Kidney (tissue), 14 donors: ENCODE data around the gene HOXA7. TPM values are rescaled to one million over a fixed set of nuclear protein-coding genes. Genes with fewer than 3 reads are reported as not detected.

Experiments
- DNase-seq, 5 donors: peaks; one replicate each; pipeline ENCODE4 v3.0.0-alpha.2; 2013 to 2020
- FAIRE-seq: peaks from 2 replicates; lab custom pipeline; 2012; peaks lifted over from hg19 to GRCh38; lab: Jason Lieb, UNC
- H3K27ac ChIP-seq, 2 donors: one replicate each; pipeline ENCODE4 v1.7.0; 2013; ENCODE audit warnings: low read depth in 2 of 2, low read length in 2 of 2, inconsistent platforms in 1 of 2
- H3K27me3 ChIP-seq: one replicate; pipeline ENCODE4 v1.7.1; 2013; ENCODE audit warnings: low read length, inconsistent platforms; ENCODE audit not compliant: control insufficient read depth, insufficient read depth
- H3K36me3 ChIP-seq, 3 donors: one replicate each; pipeline versions ENCODE4 v1.7.0 to v1.7.1; 2013; ENCODE audit warnings: low read length in 3 of 3, control low read depth in 1 of 3, inconsistent platforms in 1 of 3; ENCODE audit not compliant: insufficient read depth in 3 of 3, control insufficient read depth in 2 of 3
- H3K4me1 ChIP-seq, 3 donors: one replicate each; pipeline versions ENCODE4 v1.7.0 to v1.7.1; 2013; ENCODE audit warnings: low read length in 3 of 3, inconsistent platforms in 1 of 3, low read depth in 1 of 3; ENCODE audit not compliant: control insufficient read depth in 2 of 3, insufficient read depth in 2 of 3
- H3K4me3 ChIP-seq, 3 donors: one replicate each; pipeline versions ENCODE4 v1.7.0 to v1.8.1; 2013; ENCODE audit warnings: low read length in 3 of 3, control low read depth in 1 of 3, inconsistent platforms in 1 of 3
- H3K9ac ChIP-seq, 3 donors: one replicate each; pipeline versions ENCODE4 v1.7.0 to v1.7.1; 2013; ENCODE audit warnings: low read length in 3 of 3, control low read depth in 1 of 3, inconsistent platforms in 1 of 3
- H3K9me3 ChIP-seq, 3 donors: one replicate each; pipeline versions ENCODE4 v1.7.0 to v1.7.1; 2013; ENCODE audit warnings: low read length in 3 of 3, control low read depth in 1 of 3, inconsistent platforms in 1 of 3; ENCODE audit not compliant: control insufficient read depth in 2 of 3, insufficient read depth in 1 of 3
- intact Hi-C: fragments of 100-400 bp; cut with DNase I; formaldehyde crosslinking; loops from one replicate; pipeline ENCODE4 v1.11.1; 2022
- polyA plus RNA-seq: library from polyadenylated mRNA; stranded (reverse); fragments of 350-450 nt; fragmentation: Illumina TruSeq; extraction: RNeasy Lipid Tissue Mini Kit (QIAGEN cat#74804); gene quantifications from one replicate; pipeline ENCODE4 v1.2.3, GENCODE V29; 2014; ENCODE audit warnings: low read depth, low replicate concordance; ENCODE audit not compliant: insufficient read depth
- total RNA-seq: library from RNA; stranded (reverse); fragmentation: NEBNext Ultra II Directional; extraction: Animal tissue kit (Norgen Biotek cat#: 25700); gene quantifications from one replicate; pipeline ENCODE4 v1.2.1, GENCODE V29; 2021
- TF ChIP-seq, protein P1 (sequence below): IDR thresholded peaks from 3 replicates; pipeline ENCODE4 v1.5.1; 2012; ENCODE audit warnings: mild to moderate bottlenecking, moderate library complexity, borderline replicate concordance; ENCODE audit not compliant: insufficient read depth; ENCODE audit errors: extremely low read depth
- donor health status: control.
- donor health status: control.
- donor health status: control.
- donor health status: control.
- donor health status: control.
- donor health status: DM: yes; HTN: yes; CAD: no.
- donor health status: Normal renal cell carcinoma (clear cell type).

Gene HOXA7
- total and polyA plus RNA-seq, 2 donors from 2014 or later = 23.8 to 31.3 TPM

GRCh38 chr7:27141923-27142579 is 14.4 kb downstream of the HOXA7 start:
- intact Hi-C loops = no loop called here
- H3K9ac ChIP-seq = peak overlapping the region; percentile 62 to 97 (median 94)

GRCh38 chr7:27141137-27141922 is 15.1 kb downstream of the HOXA7 start:
- DNase-seq (peak in 3 of 5 donors; percentile 25 to 58 (median 39)), FAIRE-seq (no peak)
- peak overlapping the region; percentile 97 for H3K27ac ChIP-seq
- peak overlapping the region; percentile 64 to 89 (median 75) for H3K4me3 ChIP-seq
- peak overlapping the region; percentile 61 to 97 (median 68) for H3K9ac ChIP-seq
- no peaks in the 10 kb centered on the region for H3K27me3 ChIP-seq
- H3K4me1 ChIP-seq = peaks cover 4 to 22% (median 10%) of the 10 kb centered on the region in 3 donors
- peaks cover 2 to 16% (median 7%) of the 10 kb centered on the region in 3 donors for H3K36me3 ChIP-seq
- TF ChIP-seq, protein P1, sequence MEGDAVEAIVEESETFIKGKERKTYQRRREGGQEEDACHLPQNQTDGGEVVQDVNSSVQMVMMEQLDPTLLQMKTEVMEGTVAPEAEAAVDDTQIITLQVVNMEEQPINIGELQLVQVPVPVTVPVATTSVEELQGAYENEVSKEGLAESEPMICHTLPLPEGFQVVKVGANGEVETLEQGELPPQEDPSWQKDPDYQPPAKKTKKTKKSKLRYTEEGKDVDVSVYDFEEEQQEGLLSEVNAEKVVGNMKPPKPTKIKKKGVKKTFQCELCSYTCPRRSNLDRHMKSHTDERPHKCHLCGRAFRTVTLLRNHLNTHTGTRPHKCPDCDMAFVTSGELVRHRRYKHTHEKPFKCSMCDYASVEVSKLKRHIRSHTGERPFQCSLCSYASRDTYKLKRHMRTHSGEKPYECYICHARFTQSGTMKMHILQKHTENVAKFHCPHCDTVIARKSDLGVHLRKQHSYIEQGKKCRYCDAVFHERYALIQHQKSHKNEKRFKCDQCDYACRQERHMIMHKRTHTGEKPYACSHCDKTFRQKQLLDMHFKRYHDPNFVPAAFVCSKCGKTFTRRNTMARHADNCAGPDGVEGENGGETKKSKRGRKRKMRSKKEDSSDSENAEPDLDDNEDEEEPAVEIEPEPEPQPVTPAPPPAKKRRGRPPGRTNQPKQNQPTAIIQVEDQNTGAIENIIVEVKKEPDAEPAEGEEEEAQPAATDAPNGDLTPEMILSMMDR = no peak
- intact Hi-C loops = no loop called here
- H3K9me3 ChIP-seq = no peaks in the 10 kb centered on the region

More at GRCh38 chr7:27141923-27142579, 14.4 kb downstream of the HOXA7 start:
- H3K27ac ChIP-seq = peak overlapping the region; percentile 97
- no peaks in the 10 kb centered on the region for H3K27me3 ChIP-seq
- peaks cover 2 to 16% (median 7%) of the 10 kb centered on the region in 3 donors for H3K36me3 ChIP-seq
- TF ChIP-seq, protein P1 = peak; percentile 8
- DNase-seq = peak in 4 of 5 donors; percentile 50 to 76 (median 68)
- no peak for FAIRE-seq
- H3K9me3 ChIP-seq = no peaks in the 10 kb centered on the region
- H3K4me1 ChIP-seq = peaks cover 6 to 21% (median 10%) of the 10 kb centered on the region in 3 donors
- peak overlapping the region; percentile 64 to 89 (median 75) for H3K4me3 ChIP-seq

DNA sequence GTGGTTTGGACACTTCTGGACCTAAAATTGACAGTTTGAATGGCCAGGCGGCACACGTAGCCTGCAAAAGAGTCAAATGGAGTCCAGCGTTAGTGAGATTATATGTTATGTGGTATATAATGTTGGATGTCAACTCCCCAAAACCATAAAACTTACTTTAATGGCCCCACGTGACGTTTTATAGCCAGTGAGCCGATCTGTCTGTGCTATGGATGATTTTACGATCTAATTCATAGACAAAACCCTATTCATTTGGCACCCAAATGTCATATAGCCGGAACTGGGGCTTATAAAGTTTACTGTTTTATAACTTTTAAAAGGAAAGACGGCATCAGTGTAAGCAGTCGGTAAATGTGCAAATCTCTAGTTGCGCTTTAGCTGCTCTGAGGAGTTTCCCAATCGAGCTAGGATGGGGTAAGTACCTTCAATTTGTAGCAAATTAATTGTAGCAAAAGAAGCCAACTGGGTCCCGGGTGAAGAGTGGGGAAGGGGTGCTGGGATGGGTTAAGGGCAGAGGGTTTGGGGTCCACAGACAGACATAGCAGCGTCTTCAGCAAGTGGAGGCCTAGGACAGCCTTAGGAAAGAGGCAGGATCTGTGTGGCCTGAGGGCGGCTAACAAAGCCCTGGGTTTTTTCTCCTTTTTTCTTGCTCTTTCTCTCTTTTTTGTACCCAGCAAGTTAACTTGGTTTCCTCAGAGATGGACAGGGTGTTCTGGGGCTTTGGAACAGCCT is 16.2 kb downstream of the HOXA7 start:
- DNase-seq (peak in 3 of 5 donors; percentile 62 to 92 (median 68)), FAIRE-seq (no peak)
- H3K9ac ChIP-seq = peak overlapping the region; percentile 61 to 97 (median 64)
- peaks cover 9 to 27% (median 13%) of the 10 kb centered on the region in 3 donors for H3K4me1 ChIP-seq
- peaks cover 2 to 16% (median 7%) of the 10 kb centered on the region in 3 donors for H3K36me3 ChIP-seq
- TF ChIP-seq, protein P1 = no peak
- H3K27me3 ChIP-seq = no peaks in the 10 kb centered on the region
- intact Hi-C loops = no loop called here
- peak overlapping the region; percentile 76 to 97 for H3K27ac ChIP-seq
- peak overlapping the region; percentile 38 to 89 (median 45) for H3K4me3 ChIP-seq
- no peaks in the 10 kb centered on the region for H3K9me3 ChIP-seq
